Type B pancreatic cell (in vitro differentiated cells): Measurements from ENCODE around the gene CD151. TPM values are rescaled to one million over a fixed set of nuclear protein-coding genes. Genes with fewer than 3 reads are reported as not detected.

ENCODE experiments used
- DNase-seq: peaks from one replicate; pipeline ENCODE4 v3.0.0; 2021; ENCODE audit warnings: mixed read lengths; ENCODE audit not compliant: unreplicated experiment; ENCODE audit errors: extremely low spot score
- H3K27ac Mint-ChIP-seq: 2 replicates; pipeline ENCODE4 v1.8.0; 2021; ENCODE audit warnings: mild to moderate bottlenecking, mixed read lengths
- H3K27me3 Mint-ChIP-seq: 2 replicates; pipeline ENCODE4 v1.8.0; 2021; ENCODE audit warnings: mixed read lengths
- H3K36me3 Mint-ChIP-seq: 2 replicates; pipeline ENCODE4 v1.8.0; 2021; ENCODE audit warnings: mixed read lengths
- H3K4me1 Mint-ChIP-seq: one replicate; pipeline ENCODE4 v1.8.0; 2021; ENCODE audit warnings: mixed read lengths; ENCODE audit not compliant: unreplicated experiment
- H3K4me3 Mint-ChIP-seq: 2 replicates; pipeline ENCODE4 v1.8.0; 2021; ENCODE audit warnings: mild to moderate bottlenecking, mixed read lengths
- H3K9me3 Mint-ChIP-seq: 2 replicates; pipeline ENCODE4 v1.8.0; 2021; ENCODE audit warnings: mixed read lengths
- CTCF ChIP-seq: fragments of 200-600 bp; sonication (generic); conservative IDR thresholded peaks from 2 replicates; pipeline ENCODE4 v1.5.0; 2021; ENCODE audit warnings: antibody characterized with exemption, mild to moderate bottlenecking
- total RNA-seq: library from RNA; stranded (reverse); gene quantifications from 2 replicates; pipeline ENCODE4 v1.2.1, GENCODE V29; 2021; ENCODE audit warnings: low replicate concordance

CD151 gene
- total RNA-seq, 1 donor from 2014 or later = 126 TPM

DNA sequence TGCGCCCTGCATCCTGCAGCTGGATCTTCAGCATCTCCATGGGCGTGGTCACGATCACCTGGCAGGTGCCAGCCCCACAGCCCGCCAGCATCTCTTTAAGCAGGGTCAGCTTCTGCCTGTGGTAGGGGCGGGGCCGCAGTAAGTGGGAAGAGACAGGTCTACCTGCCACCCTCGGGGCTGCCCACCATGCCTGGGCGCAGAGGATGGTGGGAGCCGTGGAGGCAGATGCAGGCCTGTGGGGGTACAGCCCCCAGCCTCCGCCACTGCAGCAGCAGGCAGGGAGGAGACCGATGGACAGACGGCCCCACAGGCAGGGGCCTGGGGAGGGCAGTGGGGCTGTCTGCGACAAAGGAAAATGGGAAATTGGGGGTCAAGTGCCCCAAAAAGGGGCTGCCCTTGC is 39.9 kb upstream of the CD151 start:
- Mint-ChIP-seq H3K9me3 (no peaks in the 10 kb centered on the region), H3K36me3 (no peaks in the 10 kb centered on the region), H3K4me1 (peaks cover 8% of the 10 kb centered on the region), H3K27me3 (no peaks in the 10 kb centered on the region), H3K4me3 (no peak overlapping the region), H3K27ac (no peak overlapping the region)
- TF ChIP-seq CTCF = no peak
- no peak for DNase-seq

DNA sequence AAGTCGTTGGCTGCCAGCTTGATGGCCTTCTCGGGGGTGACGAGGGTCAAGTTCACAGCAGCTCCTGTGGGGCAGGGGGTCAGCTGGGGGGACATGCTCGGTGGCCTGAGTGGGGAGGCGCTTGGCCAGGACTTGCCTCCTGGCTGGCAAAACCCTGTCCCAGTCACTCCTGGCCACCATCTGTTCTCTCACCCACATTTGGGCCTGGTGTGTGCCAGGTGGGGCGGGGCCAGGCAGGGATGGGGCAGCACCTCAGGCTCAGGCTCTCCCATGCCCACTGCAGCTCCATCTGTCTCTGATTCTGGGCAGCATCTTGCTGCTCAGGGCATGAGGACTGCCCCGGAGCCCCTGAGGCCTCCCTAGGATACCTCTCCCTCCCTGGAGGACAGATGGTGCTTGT is 39.2 kb upstream of the CD151 start:
- no peak for DNase-seq
- TF ChIP-seq CTCF = no peak
- no peaks in the 10 kb centered on the region for H3K36me3 Mint-ChIP-seq
- no peaks in the 10 kb centered on the region for H3K27me3 Mint-ChIP-seq
- H3K9me3 Mint-ChIP-seq = no peaks in the 10 kb centered on the region
- no peak overlapping the region for H3K27ac Mint-ChIP-seq
- no peak overlapping the region for H3K4me3 Mint-ChIP-seq
- peaks cover 8% of the 10 kb centered on the region for H3K4me1 Mint-ChIP-seq

DNA sequence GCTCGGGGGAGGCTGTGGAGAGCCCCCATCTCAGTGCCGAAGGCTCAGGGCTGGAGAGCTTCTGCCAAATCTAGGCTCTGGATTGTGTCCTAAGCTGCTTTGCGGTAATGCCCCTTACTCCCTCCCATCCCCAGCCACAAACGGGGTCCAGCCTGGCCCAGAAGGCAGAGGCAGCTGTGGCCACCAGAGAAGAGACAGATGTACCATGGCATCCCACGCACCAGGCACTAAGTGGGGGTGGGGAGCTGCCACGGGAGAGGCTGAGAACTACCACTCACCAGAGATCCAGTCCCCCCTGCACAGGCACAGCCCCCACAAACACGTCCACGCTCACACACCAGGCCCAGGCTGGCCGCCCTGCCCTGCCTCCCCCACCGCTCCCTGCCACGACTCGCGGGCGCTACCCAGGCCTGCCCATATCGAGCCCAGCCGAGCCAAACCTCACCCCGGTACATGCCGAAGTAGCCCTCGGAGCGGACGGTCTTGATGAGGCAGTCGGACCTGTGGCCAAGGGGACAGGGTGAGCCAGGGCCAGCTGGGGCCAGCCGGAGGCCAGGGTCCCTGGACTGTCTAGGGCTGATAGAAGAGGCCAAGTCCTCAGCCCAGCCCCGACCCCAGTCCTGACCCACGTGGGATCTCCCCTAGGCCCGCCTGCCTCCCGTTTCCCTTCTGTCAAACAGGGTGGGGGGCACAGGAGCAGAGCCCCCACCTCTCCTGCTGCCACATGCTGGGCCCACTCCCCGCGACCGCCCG is 38.6 kb upstream of the CD151 start:
- no peaks in the 10 kb centered on the region for H3K27me3 Mint-ChIP-seq
- no peak overlapping the region for H3K4me3 Mint-ChIP-seq
- DNase-seq = no peak
- no peaks in the 10 kb centered on the region for H3K36me3 Mint-ChIP-seq
- no peaks in the 10 kb centered on the region for H3K9me3 Mint-ChIP-seq
- TF ChIP-seq CTCF = no peak
- peaks cover 8% of the 10 kb centered on the region for H3K4me1 Mint-ChIP-seq
- H3K27ac Mint-ChIP-seq = no peak overlapping the region

GRCh38 chr11:794766-795633 is 37.8 kb upstream of the CD151 start:
- H3K27me3 Mint-ChIP-seq = no peaks in the 10 kb centered on the region
- H3K36me3 Mint-ChIP-seq = no peaks in the 10 kb centered on the region
- H3K9me3 Mint-ChIP-seq = no peaks in the 10 kb centered on the region
- no peak for TF ChIP-seq CTCF
- no peak overlapping the region for H3K27ac Mint-ChIP-seq
- DNase-seq = no peak
- H3K4me1 Mint-ChIP-seq = peaks cover 8% of the 10 kb centered on the region
- no peak overlapping the region for H3K4me3 Mint-ChIP-seq

- peak overlapping the region; percentile 91 for H3K4me3 Mint-ChIP-seq
- no peaks in the 10 kb centered on the region for H3K9me3 Mint-ChIP-seq
- no peak for TF ChIP-seq CTCF
- peak overlapping the region; percentile 29 for H3K27ac Mint-ChIP-seq
- DNase-seq = no peak
- H3K4me1 Mint-ChIP-seq = peaks cover 8% of the 10 kb centered on the region
- no peaks in the 10 kb centered on the region for H3K36me3 Mint-ChIP-seq
- H3K27me3 Mint-ChIP-seq = no peaks in the 10 kb centered on the region
Measured at GRCh38 chr11:795634-796564, 36.9 kb upstream of the CD151 start.
